Measurements from ENCODE around the gene BBS2. TPM values are rescaled to one million over a fixed set of nuclear protein-coding genes. Genes with fewer than 3 reads are reported as not detected.

The BBS2 gene, protein sequence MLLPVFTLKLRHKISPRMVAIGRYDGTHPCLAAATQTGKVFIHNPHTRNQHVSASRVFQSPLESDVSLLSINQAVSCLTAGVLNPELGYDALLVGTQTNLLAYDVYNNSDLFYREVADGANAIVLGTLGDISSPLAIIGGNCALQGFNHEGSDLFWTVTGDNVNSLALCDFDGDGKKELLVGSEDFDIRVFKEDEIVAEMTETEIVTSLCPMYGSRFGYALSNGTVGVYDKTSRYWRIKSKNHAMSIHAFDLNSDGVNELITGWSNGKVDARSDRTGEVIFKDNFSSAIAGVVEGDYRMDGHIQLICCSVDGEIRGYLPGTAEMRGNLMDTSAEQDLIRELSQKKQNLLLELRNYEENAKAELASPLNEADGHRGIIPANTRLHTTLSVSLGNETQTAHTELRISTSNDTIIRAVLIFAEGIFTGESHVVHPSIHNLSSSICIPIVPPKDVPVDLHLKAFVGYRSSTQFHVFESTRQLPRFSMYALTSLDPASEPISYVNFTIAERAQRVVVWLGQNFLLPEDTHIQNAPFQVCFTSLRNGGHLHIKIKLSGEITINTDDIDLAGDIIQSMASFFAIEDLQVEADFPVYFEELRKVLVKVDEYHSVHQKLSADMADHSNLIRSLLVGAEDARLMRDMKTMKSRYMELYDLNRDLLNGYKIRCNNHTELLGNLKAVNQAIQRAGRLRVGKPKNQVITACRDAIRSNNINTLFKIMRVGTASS
- total RNA-seq = 37.2 and 37.5 TPM in 2 replicates

DNA sequence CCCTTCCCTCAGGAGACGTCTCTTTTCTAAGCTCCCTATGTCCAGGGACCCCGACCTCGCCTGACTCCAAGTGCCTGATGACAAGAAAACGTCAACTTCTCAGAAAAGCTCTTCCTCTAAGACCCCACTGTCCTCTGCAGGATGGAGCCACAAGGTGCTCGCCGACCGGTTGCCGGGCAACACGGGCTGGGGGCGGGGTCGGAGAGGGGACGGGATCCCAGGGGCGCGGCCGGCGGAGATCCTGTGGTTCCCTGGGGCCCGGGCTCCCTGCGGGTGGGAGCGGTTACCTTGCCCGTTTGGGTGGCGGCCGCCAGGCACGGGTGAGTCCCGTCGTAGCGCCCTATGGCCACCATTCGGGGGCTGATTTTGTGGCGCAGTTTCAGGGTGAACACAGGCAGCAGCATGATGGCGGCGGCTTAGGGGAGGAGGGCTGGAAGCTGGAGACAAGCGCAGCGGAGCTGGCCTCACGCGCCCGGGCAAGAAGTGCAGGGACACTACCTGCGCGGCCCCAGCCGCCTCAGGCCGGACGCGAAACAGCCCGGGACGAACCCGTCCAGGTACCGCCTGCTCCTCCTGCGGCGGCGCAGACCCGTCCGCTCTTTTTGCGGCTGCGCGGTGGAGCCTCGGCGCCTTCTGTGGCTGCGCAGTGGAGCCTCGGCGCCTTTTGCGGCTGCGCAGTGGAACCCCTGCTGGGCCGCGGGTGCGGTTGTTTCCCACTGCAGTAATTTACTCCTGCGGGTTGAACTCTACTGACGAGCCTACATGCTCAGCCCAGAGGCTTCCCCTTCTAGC, at the start of gene BBS2:
BBS2 (minus strand) TSS at position 566 of the 792 bp plus-strand sequence; CDS start at position 404, 162 bp downstream.
- DNase-seq (ENCODE audit: extremely low read depth, low read depth, low spot score) = no peak

DNA sequence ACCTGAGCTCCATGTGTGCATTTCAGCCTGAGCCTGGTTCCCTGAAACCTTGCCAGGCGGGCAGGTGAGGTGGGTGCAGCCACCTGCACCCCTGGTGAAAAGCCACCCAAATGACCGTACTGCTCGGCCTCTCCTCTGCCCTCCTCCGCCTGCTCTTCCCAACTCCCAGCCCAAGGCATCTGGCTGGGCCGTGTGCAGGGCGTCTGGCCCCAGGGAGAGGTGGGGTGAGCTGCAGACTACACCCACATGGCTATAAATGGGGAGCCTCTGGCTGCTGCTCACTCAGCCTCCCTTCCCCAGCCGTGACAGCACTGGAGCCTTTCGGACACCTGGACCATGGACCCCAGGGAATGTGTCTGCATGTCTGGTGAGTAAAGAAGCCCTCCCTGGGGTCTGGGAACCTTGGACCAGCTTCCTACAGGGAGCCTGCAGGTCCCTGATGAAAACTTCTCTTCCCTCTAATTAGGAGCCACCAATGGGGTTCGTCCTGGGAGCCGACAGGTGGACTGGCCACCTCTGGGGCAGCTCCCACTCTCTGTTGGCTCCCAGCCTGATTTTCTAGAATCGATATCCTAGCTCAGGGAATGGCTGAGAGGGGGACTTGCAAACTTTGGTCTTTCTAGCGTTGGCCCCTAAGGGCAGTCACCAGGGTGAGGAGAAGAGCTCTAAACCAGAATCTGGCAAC, 45.1 kb upstream of the BBS2 start, which contains the start of gene MT4:
MT4 (plus strand) TSS at position 281 of the 685 bp plus-strand sequence; CDS start at position 337, 56 bp downstream.
- DNase-seq (ENCODE audit: extremely low read depth, low read depth, low spot score) = no peak

DNA sequence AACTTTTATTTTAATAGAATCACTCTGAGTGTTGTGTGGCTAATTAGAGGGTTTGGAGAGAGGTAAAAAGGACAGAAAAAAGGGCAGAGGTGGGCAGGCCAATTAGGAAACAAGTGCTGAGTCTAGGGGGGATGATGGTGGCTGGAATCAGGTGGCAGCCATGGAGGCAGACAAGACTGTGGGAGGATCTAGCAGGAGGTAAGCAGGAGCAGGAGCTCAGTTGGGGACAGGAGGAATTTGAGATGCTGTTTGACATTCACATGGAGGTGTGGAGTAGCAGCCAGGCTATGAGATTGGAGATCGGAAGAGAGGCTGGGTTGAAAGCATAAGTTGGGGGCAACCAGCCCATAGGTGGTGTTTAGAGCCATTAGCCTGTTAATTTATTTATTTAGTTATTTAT, 41.3 kb upstream of the BBS2 start:
- DNase-seq (ENCODE audit: extremely low read depth, low read depth, low spot score) = no peak

DNA sequence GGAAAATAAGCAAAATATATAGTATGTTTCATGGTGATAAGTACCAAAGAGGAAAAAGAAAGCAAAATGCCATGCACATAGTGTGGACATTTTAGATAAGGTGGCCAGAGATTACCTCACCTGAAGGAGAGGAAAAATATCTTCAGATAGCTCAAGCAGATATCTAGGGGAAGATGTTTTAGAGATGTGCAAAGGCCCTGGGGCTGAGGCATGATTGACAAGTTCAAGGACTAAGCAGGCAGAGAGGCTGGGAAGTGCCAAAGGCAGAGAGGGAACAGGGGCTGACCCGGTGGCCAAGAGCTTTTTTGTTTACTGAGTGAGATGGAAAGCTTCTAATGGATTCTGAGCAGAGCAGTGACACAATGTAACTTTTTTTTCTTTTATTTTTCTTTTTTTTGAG, 40.6 kb upstream of the BBS2 start:
- DNase-seq (ENCODE audit: extremely low read depth, low read depth, low spot score) = no peak

DNA sequence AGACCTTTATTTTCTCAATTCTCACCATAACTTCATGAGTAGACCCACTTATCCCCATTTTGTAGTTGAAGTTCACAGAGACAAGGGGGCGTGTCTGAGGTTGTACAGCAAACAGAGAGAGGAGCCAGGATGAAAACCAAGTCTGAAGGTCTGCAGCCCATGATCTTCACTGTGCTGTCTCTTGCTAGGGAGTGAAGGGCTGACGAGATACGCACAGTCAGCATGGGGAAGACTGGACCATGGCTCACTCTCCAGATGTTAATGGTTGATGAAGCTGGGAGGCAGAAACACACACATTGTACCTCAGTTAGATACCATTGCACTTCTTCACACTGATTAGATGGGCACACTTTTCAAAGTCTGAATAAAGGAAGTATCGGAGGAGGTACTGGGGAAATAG, 39.3 kb upstream of the BBS2 start:
- DNase-seq (ENCODE audit: extremely low read depth, low read depth, low spot score) = no peak

DNA sequence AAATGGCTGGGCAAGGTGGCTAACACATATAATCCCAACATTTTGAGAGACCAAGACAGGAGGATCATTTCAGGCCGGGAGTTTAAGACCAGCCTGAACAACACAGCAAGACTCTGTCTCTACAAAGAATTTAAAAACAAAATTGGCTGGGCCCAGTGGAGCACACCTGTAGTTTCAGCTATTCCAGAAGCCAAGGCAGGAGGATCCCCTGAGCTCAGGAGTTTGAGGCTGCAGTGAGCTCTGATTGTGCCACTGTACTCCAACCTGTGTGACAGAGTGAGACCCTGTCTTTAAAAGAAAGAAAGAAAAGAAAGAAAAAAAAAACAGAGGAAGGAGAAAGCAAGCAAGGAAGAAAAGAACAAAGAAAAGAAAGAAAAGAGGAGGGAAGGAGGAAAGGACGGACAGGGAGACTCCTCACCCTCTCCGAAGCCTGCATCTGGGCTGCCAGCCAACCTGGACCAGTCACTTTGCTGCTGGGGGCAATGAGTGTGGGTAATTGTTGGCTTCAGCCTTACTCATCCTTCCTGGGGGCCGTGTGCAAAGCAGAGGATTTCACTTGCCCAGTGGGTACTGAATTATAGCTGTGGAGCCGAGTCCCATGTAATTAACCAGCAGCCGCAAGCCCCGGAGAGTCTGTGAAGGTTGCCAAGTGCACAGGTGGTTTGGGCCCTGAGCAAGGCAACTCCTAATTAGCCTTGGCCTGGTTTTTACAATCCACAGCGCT, 38.4 kb upstream of the BBS2 start:
- no peak for DNase-seq (ENCODE audit: extremely low read depth, low read depth, low spot score)

DNA sequence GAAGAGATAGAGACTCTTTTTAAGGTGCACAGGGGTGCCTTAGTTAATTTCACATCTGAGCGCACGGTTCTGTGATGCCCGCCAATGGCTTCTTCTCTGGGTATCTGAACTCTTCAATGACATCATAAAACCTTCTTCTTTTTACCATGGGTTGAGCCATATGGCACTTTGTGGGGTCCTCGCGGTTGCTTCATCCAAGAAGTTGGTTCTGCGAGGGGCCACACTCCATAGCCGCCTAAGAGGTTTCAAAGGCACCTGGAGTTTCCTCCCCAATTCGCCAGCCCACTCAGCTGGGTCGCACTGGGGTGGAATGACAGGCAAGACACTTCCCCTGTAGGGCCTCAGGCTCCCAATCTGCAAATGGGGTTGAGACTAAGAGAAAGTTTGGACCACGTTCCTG, 34.6 kb upstream of the BBS2 start:
- DNase-seq (ENCODE audit: extremely low read depth, low read depth, low spot score) = no peak

DNA sequence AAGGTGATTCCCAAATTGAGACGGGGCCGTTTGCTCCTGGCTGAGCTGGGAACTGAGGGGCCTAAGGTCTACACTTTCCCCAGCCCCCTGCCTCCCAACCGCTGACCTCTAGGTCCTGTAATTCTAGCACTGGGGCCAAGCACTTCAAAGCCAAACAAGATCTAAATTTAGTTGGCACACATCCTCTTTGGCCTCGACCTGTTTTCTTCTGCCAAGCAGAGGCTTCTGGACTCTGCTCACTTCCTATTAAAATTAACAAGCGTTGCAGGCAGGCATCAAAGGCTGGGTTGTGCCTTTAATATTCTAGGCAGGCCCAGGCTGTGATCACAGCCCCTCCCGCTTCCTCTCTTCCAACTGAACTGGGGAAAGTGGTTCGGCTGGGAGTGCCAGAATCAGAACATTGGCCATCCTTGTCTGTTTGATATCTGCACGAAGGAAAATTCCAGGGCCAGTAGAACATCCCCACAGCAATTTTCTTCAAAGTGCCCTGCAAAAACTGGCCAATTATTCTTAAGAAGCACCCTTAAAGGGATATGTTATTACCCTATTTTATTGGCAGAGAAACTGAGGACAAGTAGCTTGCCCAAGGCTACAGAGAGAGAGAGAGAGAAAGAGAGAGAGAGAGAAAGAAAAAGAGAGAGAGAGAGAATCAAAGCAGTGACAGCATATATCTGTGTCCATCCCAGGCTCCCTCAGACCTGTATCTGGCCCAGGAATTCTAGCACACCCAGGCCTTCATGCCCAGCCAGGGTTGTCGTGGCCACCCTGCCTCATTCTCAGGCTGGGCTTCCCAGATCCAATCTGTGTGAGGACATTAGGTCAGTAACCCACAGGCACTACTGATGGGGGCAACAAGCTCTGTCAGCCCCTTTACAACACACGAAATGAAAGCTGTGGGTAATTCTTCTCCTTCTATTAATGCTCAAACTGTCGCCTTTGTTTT, 32.2 kb upstream of the BBS2 start:
- DNase-seq (ENCODE audit: extremely low read depth, low read depth, low spot score) = no peak

DNA sequence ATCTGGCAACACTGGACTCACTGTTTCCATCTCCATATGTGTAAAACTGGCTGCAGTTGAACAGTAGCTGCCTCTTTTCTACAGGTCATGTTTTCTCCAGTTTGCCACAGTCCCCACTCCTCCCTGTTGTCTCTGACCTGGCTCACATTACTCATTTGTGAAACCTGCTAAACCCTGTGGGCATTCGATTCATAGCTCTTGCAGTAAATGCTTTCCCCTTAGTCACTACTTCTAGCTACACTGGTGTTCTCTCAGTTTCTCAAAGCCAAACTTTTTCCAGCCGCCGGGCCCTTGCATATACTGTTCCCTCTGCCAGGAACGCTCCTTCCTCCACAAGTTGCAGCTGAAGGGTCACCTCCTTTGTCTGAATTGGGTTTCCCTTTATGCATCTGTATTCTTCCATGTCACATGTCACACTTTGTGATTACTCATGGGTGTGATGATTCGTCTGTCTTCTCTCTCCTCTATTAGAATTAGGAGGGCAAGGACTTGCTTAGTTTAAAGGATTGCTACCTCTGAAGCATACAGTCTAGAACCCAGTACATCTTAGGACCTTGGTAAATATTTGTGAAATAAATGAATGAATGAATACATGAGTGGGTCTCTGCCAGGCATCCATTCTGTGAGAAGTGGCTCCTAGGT, 30.0 kb upstream of the BBS2 start:
- DNase-seq (ENCODE audit: extremely low read depth, low read depth, low spot score) = no peak

DNA sequence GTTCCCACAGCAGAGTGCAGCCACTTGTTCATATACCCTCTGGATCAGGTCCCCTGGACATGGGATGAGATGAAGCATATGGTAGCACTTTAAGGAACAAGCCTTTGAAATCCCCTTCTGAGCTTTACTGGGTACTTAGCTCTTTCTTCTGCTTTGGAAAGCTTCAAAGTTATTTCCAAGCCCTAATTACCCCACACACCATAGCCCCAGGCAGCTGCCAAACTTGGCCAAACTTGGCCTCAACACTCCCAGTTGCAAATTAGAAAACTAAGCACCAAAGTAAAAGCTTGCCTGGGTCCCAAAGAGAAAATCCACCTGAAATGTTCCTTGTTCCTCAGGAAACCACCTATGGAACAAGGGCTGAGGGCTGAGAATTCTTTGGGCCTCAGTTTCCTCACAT, 29.3 kb upstream of the BBS2 start:
- no peak for DNase-seq (ENCODE audit: extremely low read depth, low read depth, low spot score)

DNA sequence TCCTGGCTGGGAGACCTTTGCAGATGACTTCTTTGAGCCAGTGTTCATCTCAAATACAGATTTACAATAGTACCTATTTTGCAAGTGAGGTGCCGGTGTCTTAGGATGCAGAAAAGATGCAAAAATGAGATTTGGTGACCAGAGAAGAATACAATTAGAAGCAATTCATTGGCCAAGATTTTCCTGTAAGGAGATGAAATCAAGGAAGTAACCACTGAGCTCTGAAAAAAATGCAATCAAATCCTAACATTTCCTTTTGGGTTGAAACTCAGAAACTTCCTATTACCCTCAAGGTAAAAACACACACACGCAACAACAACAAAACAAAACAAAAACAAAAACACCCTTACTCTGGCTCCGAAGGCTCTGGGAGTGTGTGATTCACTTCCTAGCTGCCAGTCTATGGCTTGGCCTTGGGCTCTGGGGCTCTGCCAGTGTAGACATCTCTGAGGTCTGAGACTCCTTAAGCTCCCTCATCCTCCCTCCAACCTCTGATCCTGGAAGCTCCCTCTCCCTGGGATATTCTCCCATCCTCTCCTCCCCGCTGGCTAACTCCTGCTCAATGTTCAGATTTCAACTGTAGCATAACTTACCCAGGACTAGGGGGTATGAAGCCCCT, 28.2 kb upstream of the BBS2 start:
- DNase-seq (ENCODE audit: extremely low read depth, low read depth, low spot score) = no peak

DNA sequence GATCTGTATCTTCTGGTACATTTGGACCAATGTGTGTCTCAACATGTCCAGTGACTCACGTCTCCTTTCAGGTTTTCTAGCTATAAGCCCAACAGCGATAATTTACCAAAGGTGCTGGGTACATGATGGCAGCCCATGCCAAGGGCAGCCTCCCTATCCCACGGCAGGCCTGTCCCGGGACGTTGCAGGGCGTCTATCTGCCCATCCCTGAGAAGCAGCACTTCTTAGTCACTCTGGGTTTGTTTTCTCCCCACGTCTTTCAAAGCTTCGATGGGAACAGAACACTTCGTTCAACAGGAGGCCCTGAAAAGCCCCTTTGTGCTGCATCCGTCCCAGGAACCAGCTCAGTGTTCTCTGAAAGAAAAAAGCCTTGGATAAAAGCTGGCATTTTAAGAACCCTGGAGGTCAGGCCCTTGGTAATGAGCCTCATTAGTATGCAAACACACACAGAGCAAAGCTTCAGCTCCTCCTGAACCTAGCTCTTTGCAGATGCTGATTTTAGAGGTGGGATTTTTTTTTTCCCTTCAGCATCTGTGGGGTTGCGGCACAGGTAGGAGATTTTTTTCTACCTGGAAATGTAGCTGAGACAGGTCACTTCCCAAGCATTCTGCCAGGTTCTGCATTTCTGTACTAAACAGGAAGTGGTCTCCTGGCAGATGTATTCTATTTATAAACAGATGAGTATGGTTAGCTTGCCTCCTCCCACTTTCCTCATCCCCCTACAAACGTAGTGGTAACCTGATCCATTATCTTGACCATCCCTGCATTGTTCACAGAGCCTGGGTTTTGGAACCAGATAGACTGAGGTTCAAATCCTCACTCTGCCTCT, 27.5 kb upstream of the BBS2 start:
- DNase-seq (ENCODE audit: extremely low read depth, low read depth, low spot score) = no peak

DNA sequence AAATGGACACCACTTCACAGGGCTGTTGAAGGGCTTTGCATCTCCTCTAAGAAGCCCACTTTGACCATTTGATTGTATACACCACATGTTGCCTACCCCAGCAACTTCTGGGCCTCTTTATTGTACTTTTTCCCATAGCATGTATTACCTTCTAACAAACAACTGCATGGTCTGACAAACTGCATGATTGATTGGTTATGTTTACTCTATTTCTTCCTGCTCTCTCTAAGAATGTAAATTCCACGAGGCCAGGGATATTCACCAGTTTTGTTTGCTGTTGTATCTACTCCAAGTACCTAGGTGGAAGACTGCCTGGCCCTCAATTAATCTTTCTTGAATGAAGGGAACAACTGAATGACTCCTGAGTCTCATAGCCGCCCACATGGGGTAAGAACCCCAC, 22.2 kb upstream of the BBS2 start:
- DNase-seq (ENCODE audit: extremely low read depth, low read depth, low spot score) = no peak

DNA sequence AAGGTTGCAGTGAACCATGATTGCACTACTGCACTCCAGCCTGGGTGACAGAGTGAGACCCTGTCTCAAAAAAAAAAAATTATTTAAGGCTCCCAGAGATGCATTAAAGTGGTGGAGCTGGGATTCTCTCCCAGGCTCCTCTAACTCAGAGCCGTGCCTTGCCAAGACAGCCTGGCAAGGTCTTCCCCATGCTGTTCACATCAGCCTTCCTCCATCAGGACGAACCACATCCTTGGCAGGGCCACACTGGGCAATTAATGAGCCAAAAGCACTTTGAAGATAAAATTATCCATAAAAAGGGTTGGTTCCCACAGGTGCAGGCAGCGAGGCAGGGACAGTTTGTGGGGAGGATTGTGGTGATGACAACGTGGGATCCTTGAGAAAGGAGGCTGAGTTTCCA, 19.8 kb upstream of the BBS2 start:
- DNase-seq (ENCODE audit: extremely low read depth, low read depth, low spot score) = no peak

DNA sequence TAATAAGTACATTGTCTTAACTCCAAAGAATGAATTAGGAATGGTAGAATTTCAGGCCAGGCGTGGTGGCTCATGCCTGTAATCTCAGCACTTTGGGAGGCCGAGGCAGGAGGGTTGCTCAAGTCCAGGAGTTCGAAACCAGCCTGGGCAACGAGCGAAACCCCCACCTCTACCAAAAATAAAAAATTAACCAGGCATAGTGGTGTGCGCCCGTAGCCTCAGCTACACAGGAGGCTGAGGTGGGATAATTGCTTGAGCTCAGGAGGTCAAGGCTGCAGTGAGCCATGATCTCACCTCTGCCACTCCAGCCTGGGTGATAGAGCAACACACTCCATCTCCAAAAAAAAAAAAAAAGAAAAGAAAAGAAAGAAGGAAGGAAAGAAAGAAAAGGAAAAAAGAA, 18.5 kb upstream of the BBS2 start:
- no peak for DNase-seq (ENCODE audit: extremely low read depth, low read depth, low spot score)

DNA sequence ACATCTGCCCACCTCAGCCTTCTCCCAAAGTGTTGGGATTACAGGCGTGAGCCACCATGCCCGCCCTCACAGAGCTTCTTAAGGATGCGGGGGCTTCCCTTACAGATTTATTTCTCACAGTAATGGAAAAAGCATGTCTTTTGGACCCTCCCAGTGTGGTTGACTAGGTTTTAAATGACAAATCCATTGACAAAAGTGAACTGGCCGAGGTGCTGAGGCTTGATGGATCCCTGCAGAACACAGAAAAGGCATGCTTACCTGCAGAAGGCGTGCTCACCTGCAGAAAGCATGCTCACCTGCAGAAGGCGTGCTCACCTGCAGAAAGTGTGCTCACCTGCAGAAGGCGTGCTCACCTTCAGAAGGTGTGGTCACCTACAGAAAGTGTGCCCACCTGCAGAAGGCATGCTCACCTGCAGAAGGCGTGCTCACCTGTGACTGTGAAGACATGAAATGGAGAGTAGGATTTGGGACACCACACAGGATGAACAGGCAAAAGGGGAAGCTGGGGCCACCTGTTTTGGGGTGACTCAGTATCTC, 15.1 kb upstream of the BBS2 start:
- DNase-seq (ENCODE audit: extremely low read depth, low read depth, low spot score) = no peak

DNA sequence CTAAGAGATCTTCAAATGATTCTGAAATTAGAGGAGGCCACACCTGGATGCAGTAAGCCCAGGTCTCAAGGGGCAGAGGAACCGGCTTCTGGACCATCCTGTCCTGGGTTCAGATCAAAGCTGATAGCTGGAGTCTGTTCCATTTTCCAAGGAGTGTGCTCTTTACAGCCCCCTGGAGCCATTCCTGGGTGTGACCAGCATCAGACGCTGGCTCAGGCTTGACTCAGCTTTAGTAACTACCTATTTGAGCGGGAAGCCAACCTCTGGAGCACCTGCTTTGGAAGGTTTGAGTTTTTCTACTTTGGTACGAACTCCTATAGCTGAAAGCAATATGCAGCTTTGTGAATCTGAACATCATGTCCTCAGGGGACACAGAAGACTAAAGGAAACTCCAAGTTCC, 12.9 kb upstream of the BBS2 start:
- DNase-seq (ENCODE audit: extremely low read depth, low read depth, low spot score) = no peak

Measured in glomerular endothelial cell (primary cell).